Measurements from ENCODE around the gene RAMP3.
"Not testable (repeated sequence)": the region's sequence is repeated elsewhere in the genome, so short reads cannot be mapped to it uniquely, and the experiment has no call there.

The RAMP3 gene

DNA sequence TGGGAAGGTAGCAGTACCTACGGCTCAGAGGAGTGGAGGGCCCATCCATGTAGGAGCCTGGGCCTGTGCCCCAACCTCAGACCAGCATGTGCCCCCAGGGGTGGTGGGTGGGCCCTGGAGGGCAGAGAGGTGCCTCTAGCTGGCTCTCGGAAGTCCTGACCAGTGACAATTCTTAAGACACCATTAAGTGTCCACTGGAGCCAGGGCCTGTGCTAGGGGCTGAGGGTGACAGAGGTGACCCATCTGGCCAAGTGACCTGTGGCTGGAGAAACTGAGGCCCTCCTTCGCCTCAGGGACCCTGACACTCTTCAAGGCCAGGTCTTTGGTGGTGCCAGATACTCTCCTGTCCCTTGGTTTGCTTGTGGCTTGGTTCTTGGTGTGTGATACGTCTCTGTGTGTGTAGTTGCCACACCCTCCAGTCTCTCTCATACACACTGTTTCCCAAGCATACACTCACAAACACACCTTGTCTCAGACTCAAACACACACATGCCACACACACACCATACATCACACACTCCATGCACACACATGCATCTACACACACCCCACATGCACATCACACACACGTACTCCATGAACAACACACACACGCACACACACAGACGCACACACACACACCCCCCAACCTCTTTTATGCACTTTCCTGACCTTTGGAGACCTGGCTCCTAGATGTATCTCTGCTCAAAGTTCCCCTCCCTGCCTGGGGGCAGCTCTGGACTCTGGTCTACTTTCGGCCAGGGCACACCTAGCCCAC lies 897 bp upstream of the RAMP3 start:
- DNase-seq, result no peak

DNA sequence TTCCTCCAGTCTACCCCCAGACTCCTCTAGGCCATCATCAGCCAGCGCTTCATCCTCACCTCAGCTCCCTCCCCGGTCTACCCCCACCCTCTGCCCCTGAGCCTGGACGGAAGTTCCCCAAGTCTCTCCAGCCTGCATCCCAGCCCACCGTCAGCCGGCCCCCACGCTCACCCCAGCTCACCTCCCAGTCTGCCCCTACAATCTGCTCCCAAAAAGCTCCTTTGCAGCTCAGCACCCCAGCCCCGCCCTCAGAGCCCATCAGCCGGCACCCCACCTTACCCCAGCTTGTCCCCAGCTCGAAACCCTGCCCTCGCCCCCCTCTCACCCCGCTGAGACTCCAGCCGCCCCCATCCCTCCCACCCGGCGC lies 322 bp upstream of the RAMP3 start:
- peak in 1 of 58 donors; percentile 51 for DNase-seq

DNA sequence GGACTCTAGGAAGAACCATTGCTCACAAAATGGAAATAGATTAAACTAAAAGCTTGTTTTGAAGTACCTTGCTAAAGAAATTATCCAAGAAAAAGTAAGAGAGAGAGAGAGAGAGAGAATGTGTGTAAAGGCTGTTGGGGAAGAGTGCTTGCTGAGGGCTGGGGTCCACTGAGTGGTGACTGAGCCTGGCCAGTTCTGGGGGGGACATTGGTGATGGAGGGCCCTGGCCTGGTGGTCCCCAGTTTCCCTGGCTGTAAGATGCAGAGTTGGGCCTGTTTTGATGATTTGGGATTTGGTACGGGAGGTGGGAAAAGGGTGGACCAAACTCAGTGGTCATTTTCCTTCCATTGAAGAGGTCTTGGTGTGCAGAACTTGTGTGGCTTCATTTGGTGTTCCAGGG lies 880 bp downstream of the RAMP3 start:
- DNase-seq, result no peak

DNA sequence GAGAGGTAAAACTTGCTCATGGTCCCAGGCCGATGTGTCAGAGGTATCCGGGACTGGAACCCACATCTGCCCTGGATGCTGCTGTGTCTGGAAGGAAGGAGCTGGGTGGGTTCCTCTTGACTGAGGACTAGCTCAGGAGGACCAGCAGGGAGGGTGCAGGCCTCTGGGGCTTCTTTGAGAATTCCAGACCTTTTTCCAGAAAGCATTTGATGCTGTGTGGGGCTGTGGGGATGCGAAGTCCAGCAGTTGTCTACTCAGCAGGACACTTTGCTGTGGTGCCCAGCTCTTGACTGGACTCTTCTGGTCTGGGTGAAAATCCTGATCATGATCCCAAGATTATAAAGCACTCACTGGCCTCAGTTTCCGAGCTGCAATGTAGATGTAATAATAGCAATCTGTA lies 1.7 kb downstream of the RAMP3 start:
- no peak for DNase-seq

DNA sequence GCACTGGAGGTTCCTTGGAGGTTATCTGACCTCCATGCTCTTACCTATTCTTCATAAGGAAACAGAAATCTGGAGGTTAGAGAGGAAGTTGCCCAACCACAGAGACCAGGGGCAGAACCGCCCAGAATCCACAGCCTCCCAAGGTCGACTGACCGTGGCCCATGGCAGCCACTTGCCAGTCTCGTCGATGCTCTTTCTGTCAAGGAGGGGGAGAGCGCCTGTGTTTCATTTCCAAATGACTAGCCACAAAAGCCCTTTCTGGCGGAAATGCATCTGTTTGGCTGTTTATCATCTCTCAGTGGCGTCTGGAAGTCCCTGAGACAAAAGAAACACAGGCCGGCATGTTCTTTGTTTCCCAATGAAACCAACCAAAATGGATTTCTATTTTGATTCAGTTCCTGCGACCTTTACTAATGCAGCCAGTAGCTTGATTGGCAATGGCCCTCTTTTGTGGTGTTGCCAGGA lies 2.9 kb downstream of the RAMP3 start:
- peak in 1 of 58 donors; percentile 18 for DNase-seq

DNA sequence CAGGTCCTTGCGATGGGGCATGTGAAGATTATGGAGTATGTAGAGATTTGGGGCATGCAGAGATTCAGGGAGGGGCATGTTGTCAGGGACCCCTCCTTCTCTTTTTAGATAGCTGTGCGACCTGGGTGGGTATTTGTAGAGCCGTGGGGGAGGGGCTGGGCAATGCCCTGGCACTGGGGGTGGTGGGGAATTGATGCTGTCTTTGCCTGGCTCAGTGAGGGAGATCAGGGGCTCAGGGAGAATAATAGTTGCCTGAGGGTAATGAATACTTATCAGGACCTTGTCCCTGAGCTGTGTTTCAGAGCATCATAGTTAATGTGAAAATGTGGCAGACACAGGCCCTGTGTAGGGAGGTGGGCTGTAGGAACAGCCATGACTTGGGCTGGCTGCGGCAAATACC lies 3.5 kb downstream of the RAMP3 start:
- DNase-seq, result no peak

DNA sequence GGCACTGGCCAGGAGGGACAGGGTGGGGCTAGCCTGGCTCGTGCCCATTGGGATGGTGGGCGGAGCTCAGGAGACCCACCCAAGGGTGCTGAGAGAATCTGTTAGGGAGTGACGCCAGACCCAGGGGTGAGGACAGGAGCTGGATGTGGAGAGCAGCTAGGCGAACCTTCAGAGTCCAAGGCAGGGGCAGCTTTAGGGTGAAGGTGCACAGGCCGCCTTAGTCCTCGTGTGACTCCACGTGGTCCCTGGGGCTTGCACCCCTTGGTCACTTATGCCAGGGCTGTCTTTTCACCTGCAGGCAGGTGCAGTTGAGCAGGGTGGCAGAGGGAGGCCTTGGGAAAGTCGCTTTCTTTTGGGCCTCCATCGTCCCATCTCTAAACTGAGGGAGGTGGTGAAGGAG lies 4.3 kb downstream of the RAMP3 start:
- DNase-seq, result no peak

DNA sequence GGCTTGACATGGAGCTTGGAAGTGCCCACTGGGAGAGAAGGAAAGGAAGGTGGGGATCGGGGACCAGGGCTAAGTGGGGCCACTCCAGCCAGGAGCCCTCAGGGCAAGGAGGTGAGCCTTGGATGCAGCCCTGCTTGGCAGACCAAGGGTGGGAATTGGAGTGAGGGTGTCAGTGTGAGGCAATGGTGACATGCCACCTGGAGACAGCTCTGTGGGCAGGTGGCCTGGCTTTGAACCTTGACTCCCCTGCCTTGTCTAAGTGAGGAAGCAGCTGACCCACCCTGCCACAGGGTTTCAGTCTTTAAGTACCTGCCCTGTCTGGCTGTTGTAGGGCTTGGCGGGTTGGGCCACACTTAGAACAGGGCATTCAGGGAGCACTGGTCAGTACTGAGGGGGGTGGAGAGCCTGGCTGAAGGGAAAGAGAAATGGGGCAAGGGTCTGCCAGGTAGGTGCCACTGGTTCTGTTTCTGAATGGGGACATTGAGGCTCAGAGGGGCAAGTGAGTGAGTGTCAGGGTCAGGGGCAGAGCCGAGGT lies 4.8 kb downstream of the RAMP3 start:
- no peak for DNase-seq

DNA sequence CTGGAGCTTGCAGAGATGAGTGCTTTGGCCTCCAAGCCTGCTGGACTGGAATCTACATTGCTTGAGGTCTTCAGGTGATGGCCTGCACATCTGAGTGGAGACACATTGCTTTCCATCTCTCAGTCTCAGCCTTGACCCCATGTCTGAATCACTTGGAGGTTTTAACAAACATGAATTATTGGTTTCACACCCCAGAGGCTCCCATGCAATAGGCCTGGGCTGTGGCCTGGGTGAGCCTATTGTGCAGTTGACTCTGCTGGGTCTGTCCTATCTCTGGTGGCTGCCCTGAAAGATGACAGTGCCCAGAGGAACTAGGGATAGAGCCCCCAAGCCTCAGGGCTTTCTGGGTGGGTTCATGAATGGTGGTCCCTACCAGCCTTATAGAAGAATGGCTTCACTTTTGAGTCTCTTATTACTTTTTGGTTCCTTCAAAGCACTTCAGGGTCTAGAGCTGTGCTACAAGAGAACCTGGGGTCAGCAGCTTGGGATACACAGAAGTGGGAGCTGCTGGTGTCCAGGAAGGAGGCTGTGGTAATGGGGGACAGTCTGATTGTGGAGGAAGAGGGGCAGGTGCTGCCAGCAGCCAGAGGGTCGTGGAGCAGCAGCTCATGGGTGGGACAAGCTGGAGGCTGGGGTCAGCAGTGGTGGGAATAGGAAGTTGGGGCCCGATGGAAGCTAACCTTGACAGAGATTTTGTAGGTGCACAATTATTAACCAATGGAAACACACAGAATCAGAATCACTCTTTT lies 5.5 kb downstream of the RAMP3 start:
- DNase-seq, result no peak

DNA sequence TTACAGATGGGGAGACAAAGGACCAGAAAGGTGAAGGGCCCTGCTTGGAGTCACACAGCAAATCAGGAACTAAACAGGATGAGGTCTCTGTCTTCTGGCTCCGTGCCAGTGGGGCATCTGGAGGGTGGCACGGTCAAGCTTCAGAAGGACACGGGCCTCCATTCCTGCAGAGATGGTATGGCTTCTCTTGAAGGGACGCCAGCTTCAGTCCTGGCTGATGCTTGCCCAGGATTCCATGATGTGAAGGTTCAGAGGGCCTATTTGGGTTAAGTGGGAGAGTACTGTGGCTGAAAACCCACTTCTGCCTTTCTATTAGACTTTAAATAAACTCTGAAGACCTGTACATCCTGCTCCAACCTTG lies 6.1 kb downstream of the RAMP3 start:
- no peak for DNase-seq

DNA sequence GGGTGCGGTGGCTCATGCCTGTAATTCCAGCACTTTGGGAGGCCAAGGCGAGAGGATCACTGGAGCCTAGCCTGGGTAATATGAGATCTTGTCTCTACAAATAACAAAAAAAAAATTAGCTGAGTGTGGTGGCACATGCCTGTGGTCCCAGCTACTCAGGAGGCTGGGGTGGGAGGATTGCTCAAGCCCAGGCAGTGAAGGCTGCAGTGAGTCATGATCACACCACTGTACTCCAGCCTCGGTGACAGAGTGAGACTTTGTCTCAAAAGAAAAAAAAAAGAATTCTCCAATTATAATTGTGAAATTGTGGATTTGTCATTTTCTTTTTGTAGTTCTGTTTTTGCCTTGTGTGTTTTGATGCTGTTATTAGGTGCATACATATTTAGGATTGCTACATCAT lies 6.7 kb downstream of the RAMP3 start:
- not testable (repeated sequence) for DNase-seq

DNA sequence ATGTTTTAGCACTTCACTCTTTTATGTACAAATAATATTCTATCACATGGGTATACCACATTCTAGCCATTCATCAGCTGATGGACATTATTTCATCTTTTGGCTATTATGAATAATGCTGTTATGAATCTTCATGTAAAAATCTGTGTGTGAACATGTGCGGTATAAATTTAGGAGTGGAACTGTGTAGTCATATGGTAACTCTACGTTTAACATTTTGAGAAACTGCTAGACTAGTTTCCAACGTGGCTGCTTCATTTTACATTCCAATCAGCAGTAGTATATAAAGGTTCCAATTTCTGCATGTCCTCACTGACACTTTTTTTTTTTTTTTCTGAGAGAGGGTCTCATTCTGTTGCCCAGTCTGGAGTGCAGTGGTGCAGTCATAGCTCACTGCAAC lies 8.3 kb downstream of the RAMP3 start:
- no peak for DNase-seq

DNA sequence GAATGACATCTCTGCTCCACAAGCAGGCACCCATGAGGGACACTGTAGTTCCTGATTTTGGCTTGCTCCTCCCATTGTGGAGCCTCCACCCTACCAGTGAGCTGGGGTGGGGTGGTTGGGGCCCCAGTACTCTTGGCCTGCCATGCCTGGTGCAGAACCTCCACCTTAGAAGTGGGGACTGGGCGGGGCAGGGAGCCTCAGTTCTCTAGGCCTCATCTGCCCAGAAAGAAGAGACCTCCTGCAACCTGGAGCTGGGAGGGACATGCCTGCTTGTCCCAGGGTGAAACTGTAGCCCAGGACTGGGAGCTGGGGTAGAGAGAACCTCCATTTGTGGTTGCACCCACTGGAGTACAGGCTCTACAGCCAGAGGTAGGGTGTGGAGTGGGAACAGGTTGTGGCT lies 14.4 kb downstream of the RAMP3 start:
- no peak for DNase-seq

DNA sequence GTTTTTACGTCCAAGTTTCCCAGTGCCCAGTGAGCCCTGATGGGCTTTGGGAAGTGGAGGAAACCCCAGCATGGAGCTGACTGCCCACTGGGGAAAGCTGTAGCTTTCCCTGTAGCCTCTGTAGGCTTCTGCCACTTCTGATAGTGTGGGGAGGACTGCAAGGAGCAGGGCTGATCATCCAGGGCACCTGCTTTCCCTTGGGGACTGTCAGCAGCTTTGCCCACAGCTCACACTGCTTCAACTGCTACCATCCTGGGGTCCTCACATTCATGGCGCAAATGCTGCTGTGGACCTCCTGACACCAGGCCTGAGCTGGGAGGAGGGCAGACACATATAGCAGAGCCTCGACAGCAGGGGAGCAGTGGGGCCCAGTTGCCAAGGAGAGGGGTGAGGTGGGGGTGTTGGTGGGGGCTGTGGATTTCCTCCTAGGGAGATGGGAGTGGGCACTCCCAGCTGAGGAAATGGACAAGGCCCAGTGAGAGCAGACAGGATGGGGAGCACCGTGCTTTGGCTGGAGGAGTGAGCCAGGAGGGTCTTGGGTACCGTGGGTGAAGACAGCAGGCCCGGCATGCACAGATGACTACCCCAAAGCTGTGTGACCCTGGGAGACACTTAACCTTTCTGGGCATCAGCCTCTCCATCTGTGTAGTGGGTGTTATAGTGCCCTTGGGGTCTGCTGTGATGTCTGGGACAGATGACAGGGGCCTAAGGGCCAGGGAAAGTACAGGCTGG lies 16.2 kb downstream of the RAMP3 start:
- no peak for DNase-seq

DNA sequence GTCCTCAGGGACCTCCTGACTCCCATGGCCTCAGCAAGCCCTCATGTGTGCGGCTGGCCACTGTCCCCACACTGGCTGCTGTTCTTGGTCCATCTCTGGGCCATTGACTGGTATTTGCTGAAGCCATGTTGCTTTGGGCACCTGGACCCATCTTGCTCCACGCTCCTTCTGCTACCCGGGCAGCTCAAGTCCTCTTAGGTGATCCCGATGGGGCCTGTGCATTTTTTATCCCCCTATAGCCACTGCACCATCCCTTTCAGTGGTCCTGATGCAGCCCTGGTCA lies 16.7 kb downstream of the RAMP3 start:
- no peak for DNase-seq

DNA sequence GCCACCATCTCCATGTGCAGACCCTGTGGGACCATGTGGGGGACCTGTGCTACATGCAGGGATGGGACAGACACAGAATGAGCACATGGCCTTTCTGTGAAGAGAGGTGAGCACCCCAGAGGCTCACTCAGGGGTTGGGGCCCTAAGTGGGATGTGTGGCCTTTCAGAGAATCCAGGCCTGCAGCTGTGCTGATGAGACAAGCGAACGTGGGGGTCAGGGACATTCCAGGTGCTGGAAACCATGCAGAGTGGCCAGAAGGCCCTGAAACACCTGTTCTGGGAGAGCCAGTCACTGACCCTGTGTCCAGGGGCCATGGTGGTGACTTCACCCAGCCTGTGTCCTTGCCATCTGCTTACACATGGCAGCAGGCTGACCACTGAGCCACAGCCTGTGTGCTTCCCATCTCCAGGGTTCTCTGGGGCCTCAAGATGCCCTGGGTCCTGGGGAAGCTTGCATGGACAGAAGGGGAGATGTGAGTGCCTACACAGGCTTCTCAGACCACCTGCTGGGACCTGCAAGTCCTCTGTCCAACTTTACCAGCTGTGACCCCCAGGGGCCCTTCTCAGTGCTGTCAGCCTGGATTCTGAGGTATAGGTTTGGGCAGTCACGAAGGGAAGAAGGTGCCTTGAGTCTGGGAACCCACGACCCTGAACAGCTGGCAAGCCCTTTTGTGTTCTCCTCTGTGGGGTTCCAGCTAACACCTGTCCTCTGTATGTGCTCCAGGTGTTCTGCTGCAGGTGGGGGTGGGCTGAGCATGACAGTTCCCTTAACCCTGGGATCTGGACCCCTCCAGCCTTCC lies 17.6 kb downstream of the RAMP3 start:
- no peak for DNase-seq

DNA sequence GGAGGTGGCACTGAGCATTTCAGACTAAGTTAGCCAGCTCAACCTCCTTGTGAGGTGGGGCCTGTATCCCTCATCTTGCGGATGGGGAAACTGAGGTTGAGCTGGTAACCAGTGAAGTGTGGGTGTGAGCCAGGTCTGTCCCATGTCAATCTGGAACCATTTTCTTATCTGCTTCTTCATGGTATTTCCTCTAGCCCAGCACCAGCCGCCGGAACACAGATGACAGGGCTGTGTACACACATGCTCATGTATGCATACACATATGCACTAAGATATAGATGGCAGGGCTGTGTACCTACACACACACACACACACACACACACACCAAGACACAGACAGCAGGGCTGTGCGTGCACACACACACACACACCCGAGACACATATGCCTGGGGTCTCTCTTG lies 18.5 kb downstream of the RAMP3 start:
- no peak for DNase-seq

DNA sequence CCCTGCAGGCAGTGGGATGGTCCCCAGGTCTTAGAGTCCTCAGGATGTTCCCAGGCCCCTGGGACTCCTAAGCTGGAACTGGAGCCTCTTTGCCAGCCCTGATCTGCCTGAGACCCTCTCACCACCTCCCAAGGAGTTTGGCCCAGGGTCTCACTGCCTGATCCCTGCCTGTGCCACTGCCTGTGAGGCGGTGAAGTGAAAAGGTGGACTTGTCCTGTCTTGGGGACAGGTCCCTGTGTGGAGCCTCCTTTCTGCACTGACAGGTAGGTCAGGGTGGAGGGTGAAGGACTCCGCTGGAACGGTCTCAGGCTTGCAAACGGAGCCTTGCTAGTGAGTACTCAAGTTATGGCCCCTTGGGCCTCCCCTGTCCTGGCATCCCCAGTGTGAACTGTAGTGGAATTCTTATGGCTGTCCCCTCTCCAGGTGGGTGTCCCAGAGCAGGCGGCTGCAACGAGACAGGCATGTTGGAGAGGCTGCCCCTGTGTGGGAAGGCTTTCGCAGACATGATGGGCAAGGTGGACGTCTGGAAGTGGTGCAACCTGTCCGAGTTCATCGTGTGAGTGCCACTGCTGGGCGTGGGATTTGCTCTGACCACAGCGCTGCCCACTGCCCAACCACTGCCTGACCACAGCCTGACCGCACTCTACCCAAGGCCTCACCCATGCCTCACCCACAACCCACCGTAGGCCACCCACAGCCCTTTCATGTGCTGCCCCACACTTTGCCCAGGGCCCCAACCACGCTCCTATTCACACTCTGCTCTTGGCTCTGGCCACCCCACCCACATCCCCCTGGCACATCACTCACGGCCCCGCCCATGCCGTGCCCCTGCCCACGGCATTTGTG lies 19.5 kb downstream of the RAMP3 start:
- DNase-seq, result no peak

DNA sequence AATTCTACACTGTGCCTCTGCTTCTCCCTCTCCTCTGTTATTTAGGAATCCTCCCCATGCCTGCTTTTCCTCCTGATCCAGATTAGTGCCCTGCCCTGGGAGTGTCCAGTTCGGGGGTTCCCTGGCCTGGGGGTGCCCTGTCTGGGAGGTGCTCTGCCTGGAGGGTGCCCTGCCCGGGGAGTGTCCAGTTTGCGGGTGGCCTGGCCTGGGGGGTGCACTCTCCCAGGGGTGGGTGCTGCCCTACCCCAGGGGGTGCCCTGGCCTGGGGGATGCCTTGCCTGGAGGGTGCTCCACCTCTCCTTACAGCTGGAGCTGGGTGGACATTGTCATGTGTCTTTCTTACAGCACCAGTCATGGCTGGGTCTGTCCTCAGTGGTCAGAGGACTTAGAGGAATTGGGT lies 20.2 kb downstream of the RAMP3 start:
- no peak for DNase-seq
